Measurements from ENCODE around the gene DHX35.

DHX35 gene

GRCh38 chr20:39029364-39029763 is 67.2 kb downstream of the DHX35 start:
- no peak for DNase-seq

DNA sequence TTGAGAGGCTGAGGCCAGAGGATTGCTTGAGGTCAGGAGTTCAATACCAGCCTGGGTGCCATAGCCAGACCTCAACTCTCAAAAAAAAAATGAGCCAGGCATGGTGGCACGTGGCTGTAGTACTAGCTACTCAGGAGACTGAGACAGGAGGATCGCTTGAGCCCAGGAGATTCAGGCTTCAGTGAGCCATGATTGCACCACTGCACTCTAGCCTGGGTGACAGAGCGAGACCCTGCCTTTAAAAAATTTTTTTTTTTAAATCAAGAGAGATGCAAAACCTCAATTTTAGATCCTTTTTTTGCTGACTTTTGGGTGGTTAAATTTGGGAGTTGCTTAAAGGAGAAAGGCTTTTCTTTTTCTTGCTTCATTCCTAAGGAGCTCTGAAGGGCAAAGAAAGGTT is 70.9 kb downstream of the DHX35 start:
- DNase-seq, result no peak

GRCh38 chr20:39036011-39036410 is 73.9 kb downstream of the DHX35 start:
- no peak for DNase-seq

- DNase-seq, result no peak
Measured at GRCh38 chr20:39036851-39037250, 74.7 kb downstream of the DHX35 start.

- no peak for DNase-seq
Measured at GRCh38 chr20:39038047-39038446, 75.9 kb downstream of the DHX35 start.

GRCh38 chr20:39038495-39038894 is 76.4 kb downstream of the DHX35 start:
- DNase-seq, result no peak

- DNase-seq, result no peak
Measured at GRCh38 chr20:39039261-39039660, 77.1 kb downstream of the DHX35 start.

- no peak for DNase-seq
Measured at GRCh38 chr20:39040116-39040515, 78.0 kb downstream of the DHX35 start.

DNA sequence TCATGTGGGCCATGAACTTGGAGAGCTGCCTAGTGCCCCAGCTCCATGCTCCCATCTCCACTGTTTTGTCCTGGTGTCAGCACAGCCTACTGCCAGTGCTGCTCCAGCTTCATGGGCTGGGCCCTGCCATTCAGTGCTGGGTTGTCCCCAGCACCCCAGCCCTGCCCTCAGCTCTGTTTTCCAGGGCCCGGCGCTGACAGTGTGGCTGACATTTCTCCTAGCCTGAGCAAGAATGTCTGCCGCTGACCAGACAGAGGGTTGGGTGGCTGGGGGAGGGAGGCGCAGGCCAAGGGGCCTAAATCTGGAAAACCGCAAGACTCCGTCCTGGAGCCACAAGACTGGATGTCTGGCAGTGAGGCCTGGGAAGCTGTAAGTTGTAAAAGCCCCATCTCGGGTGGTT is 78.9 kb downstream of the DHX35 start:
- no peak for DNase-seq

GRCh38 chr20:39042279-39043150 is 80.4 kb downstream of the DHX35 start:
- no peak for DNase-seq

- no peak for DNase-seq
Measured at GRCh38 chr20:39044501-39044900, 82.4 kb downstream of the DHX35 start.

DNA sequence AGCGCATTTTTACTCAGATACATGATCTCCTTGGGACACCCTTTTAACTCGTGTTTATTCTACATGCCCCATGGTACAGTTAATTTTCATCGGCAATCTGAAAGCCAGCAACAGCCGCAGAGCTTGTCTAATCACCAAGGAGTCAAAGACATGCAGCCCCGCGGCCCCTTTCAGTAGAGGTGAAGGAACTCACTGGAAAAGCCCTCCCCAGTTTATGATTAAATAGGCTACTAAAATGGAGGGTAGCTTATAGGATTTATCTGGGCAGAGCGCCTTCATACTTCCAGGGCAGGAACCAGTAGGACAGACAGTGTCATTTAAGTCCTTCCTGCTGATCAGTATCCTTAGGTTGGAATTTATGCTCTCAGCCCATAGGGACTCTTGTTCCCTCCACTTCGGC is 83.5 kb downstream of the DHX35 start:
- no peak for DNase-seq

GRCh38 chr20:39047417-39047985 is 85.4 kb downstream of the DHX35 start:
- no peak for DNase-seq

GRCh38 chr20:39048000-39048696 is 86.0 kb downstream of the DHX35 start:
- DNase-seq, result peak; percentile 83

DNA sequence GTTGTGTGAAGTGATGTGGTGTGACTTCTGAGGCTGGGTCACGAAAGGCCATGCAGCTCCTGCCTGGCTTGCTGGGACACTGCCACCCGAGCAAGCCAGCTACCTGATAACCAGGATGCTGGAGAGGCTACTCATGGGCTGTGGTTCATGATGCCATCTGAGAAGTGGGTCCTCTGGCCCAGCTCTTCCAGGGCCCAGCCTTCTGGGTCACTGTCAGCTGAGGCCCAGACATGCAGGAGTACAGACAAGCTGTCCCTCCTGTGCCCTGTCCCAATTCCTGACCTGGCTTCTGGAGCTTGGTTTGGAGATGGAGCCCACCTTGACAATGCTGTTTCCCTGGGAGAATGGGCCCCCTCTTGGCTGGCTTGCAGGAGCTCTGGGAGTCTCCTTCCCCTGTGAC is 87.0 kb downstream of the DHX35 start:
- DNase-seq, result no peak

DNA sequence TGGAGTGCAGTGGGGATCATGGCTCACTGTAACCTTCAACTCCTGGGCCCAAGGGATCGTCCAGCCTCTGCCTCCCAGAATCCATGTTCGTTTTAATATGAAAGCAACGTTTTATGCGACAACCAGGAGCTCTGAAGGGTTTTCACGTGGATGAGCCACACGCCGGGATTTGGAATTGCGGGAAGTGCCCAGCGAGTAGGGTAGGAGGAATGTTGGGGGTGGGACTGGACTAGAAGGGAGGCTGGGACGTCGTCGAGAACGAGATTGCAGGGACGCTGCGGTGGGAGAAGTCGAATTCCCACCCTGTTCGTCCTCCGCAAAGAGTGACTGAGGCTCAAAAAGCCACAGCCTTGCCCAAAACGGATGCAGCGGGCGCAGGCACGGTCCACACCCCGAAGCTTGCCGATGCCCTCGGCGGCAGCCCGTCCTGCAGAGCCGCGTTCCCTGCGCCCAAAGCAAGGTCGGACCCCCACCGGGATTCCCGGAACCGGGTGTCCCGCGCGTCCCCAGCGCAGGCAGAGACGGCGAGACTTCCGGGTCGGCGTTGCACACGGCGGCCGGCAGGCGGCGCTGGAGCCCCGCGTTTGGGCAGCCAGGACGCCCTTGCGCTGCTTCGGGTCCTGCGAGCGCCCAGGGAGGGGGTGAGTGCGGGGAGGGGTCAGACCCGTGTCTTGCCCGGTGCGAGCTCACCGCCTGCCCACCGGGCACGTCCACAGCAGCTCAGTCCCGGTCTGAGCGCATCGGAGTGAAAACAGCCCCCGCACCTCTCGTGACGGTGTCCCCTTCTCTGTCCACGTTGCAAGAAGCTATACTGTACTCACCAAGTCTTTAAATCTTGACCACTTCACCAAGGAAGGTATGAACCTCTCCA is 87.8 kb downstream of the DHX35 start:
- DNase-seq, result peak; percentile 56 to 68

- DNase-seq, result no peak
Measured at GRCh38 chr20:39050555-39050902, 88.4 kb downstream of the DHX35 start.

- DNase-seq, result no peak
Measured at GRCh38 chr20:39052676-39053075, 90.5 kb downstream of the DHX35 start.

DNA sequence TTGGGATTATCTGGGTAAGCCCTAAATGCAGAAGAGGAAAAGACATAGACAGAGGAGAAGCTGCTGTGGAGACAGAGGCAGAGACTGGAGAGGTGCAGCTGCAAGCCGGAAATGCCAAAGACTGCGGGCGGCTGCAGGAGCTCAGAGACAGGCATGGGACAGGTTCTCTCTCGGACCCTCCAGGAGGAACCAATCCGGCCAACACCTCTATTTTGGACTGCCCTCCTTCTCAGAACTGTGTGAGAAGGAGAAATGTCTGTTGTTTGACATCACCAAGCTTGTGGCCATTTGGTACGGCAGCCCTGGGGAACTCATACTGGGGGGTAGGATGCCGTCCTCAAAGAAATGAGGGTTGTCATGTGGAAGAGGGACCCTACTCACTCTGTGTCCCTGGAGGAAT is 95.0 kb downstream of the DHX35 start:
- no peak for DNase-seq

GRCh38 chr20:39057911-39058310 is 95.8 kb downstream of the DHX35 start:
- DNase-seq, result no peak

DNA sequence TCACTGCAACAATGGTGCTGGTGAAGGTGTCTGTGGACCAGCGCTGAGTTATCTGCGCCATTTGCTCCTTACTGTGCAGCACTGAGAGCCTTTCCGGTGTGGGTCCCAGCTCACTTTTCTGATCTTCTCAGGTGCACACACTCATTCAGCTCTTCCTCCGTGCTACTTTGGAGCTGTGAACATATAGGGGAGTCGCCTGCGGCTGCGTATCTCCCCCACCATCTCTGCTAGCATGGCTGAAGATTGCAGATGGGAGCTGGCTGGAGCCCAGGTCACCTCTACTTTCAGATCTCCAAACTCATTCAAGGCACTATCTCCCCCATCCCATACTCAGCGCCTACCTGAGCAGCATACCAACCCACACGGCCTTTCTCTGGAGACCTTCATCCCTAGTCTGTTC is 96.9 kb downstream of the DHX35 start:
- no peak for DNase-seq

DNA sequence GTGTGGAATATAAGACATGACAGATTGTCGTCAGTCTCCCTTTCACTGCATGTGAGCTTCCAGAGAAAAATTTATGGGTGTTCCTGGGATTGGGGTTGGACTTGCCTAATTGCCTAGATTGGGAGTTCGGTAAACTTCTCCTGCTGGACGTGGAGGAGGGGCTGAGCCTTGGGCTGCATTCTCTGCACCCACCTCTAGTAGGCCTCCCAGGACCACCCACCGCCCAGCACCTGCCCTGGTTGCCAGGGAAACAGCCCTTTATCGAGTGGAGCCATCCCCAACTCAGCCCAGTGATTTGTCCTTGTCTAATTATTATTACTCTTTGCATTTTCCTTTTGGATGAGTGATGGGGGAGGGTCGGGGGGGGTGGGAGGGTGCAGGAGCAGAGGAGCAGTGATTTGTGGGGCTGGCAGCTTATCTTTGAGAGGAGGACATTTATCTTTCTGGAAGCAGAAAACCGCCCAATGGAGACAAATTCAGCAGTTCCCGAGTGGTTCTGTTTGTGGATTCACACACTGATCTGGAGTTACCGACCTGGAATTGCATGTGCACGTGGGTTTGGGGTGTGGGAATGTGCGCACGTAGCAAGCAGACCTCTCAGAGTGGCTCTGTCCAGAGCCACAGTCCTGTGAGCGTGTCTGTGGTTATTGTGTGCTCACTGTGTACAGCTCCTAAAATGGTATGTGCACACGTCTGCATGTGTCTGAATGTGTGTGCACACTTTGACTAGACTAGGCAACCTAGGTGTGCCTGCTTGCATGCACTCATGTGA is 104.5 kb downstream of the DHX35 start:
- no peak for DNase-seq

Data from SW 1271 (cell line).